Myometrial cell (primary cell): Measurements from ENCODE around the gene TVP23A. TPM values are rescaled to one million over a fixed set of nuclear protein-coding genes. Genes with fewer than 3 reads are reported as not detected.

Source experiments
- total RNA-seq: library from RNA; depleted of rRNA; stranded (reverse); fragments of >200 nt; gene quantifications from 2 replicates; pipeline ENCODE4 v1.2.3, GENCODE V29; 2015

The TVP23A gene
- not detected in 2 replicates for total RNA-seq

DNA sequence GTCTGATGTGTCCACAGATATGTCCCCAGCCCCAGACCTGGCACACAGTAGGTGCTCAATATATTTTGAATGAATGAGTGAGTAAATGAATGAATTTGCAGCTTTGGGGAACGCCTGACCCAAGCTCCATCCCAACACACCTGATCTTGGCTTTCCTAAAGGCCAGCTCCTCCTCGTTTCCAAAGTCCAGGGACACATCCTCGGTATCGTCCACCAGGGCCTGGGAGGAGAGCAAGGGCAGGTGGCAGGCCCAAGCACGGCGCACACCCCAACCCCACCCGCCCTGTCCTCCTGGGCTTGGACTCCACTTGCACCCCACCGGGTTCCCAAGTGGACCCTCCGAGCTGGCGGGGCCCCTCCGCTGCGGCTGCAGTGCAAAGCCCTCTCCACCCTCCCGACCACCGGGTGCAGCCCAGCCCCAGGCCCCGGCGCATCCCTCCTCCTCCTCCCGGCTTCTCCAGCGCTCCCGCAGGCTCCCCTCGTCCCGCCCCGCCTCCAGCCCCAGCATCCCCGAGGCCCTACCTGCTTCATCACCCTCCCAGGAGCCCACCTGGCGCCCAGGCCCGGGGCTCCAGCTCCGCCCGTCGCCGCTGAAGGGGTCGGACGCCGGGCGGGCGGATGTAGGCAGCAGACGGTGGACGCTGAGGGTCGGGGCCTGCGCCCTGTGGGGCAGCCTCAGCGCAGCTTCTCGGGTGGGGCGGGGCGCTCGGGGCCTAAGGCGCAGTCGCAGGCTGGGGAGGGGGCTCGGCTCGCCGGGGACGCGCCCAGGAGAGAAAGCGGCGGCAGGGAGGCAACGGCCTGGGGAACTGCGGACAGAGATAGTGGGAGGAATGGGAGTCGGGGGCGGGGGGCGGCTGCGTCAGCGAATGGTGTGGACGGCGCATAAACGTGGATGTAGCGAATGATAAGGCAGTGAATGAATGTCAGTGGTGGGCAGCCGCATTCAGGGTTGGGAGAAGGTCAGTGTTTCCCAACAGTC is at the start of gene TVP23A:
Gene TVP23A, minus strand, starts transcription at position 832 of the 979 bp plus-strand sequence. Its CDS starts 301 bp downstream, at position 531.

DNA sequence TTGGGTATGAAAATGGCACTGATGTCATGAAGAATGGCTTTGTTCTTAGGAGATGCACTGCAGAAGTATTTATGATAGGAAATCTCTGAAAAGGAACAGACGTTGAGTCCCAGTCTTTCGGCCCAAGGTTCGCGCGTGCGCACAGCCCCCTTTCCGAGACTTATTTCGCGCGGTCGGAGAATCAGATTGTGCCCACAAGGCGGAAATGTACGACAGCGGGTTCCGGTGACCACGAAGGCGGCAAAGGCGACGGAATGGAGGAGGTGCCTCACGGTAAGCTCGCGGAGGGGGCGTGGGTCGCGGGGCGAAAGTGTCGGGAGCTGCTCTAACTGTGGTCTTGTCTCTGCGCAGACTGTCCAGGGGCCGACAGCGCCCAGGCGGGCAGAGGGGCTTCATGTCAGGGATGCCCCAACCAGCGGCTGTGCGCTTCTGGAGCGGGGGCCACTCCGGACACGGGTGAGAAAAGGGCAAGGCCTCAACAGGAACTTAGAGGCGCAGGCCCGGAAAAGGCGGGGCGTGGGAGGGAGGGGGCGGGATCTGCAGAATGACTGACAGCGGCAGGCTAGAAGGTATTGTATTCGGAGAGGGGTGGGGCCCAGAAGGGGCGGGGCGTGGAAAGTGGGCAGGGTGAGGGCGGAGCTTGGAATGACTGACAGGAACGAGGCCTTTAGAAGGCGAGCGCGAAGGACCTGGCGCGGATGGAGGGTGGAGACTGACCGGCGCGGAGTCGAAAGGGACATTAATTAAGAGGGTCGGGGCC is 74.8 kb downstream of the TVP23A start, which contains the start of gene NUBP1:
Gene NUBP1, plus strand, starts transcription at position 233 of the 760 bp plus-strand sequence. Its CDS starts 22 bp downstream, at position 255.

Other genes starting within 250 kb of the TVP23A start
- gene EMP2, start 238.2 kb downstream of the TVP23A start, total RNA-seq = 18.2 and 21.8 TPM in 2 replicates
- gene TEKT5, start 123.9 kb downstream of the TVP23A start, total RNA-seq = not detected in 2 replicates
- 42.2 and 45.3 TPM in 2 replicates for gene NUBP1, start 75.0 kb downstream of the TVP23A start, total RNA-seq
- gene CIITA, start 58.4 kb upstream of the TVP23A start, total RNA-seq = not detected in 2 replicates
- 96.0 and 97.5 TPM in 2 replicates for gene DEXI, start 123.7 kb upstream of the TVP23A start, total RNA-seq
- gene CLEC16A, start 125.8 kb upstream of the TVP23A start, total RNA-seq = 14.2 and 15.9 TPM in 2 replicates